Measurements from ENCODE around the gene ATP2B3.

- TF ChIP-seq CTCF (IDR thresholded peaks at IDR 0.05), result no peak
- no peak for TF ChIP-seq SIN3A (IDR thresholded peaks at IDR 0.05; ENCODE audit: borderline replicate concordance, insufficient read depth, low read depth, low read length)
- TF ChIP-seq POLR2AphosphoS5 (IDR thresholded peaks at IDR 0.05; ENCODE audit: low read depth, low read length), result no peak
Measured at GRCh38 chrX:153527208-153527607, 9.8 kb downstream of the ATP2B3 start.

All from Panc1 (cell line).